HL-60 (cell line): ENCODE measurements around the gene FAM204A.

ENCODE experiments used
- POLR2AphosphoS5 ChIP-seq: IDR thresholded peaks from 2 replicates; pipeline ENCODE4 v1.6.1; 2012; ENCODE audit warnings: low read depth
- REST ChIP-seq: IDR thresholded peaks from 2 replicates; pipeline ENCODE4 v1.6.1; 2012; ENCODE audit warnings: low read depth; ENCODE audit not compliant: insufficient replicate concordance
- SPI1 ChIP-seq: IDR thresholded peaks from 2 replicates; pipeline ENCODE4 v1.6.1; 2012; ENCODE audit warnings: low read depth, mild to moderate bottlenecking, borderline replicate concordance
- TF ChIP-seq, protein P1 (sequence below): IDR thresholded peaks from one replicate; pipeline ENCODE4 v1.5.1; 2011; ENCODE audit warnings: low read length, control low read depth, inconsistent platforms; ENCODE audit not compliant: insufficient read depth

- no peak for TF ChIP-seq REST
- TF ChIP-seq, protein P1, sequence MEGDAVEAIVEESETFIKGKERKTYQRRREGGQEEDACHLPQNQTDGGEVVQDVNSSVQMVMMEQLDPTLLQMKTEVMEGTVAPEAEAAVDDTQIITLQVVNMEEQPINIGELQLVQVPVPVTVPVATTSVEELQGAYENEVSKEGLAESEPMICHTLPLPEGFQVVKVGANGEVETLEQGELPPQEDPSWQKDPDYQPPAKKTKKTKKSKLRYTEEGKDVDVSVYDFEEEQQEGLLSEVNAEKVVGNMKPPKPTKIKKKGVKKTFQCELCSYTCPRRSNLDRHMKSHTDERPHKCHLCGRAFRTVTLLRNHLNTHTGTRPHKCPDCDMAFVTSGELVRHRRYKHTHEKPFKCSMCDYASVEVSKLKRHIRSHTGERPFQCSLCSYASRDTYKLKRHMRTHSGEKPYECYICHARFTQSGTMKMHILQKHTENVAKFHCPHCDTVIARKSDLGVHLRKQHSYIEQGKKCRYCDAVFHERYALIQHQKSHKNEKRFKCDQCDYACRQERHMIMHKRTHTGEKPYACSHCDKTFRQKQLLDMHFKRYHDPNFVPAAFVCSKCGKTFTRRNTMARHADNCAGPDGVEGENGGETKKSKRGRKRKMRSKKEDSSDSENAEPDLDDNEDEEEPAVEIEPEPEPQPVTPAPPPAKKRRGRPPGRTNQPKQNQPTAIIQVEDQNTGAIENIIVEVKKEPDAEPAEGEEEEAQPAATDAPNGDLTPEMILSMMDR = no peak
- no peak for TF ChIP-seq POLR2AphosphoS5
- no peak for TF ChIP-seq SPI1
These were observed 34.3 kb downstream of the FAM204A start for GRCh38 chr10:118307859-118308258.
